HG03280 (cell line): ENCODE measurements around the gene IL18R1.
"Not testable (repeated sequence)": the region's sequence is repeated elsewhere in the genome, so short reads cannot be mapped to it uniquely, and the experiment has no call there.

Source experiments
- ATAC-seq: cut with Tn5 transposase; IDR thresholded peaks from one replicate; pipeline ENCODE4 v1.9.1; 2021; ENCODE audit warnings: mild to moderate bottlenecking, moderate library complexity; ENCODE audit not compliant: unreplicated experiment

Gene IL18R1

GRCh38 chr2:102355526-102356380 is at the start of gene IL18R1:
Gene IL18R1, plus strand, starts transcription at chr2:102355796. Its CDS starts 6,865 bp downstream, at chr2:102362661.
- peak; percentile 89 for ATAC-seq

GRCh38 chr2:102306125-102306524 is 49.5 kb upstream of the IL18R1 start:
- ATAC-seq = no peak

- no peak for ATAC-seq
Observed at GRCh38 chr2:102310964-102311640, 44.5 kb upstream of the IL18R1 start, which contains the start of gene IL1RL1. Gene IL1RL1, plus strand, starts transcription at chr2:102311563. Its CDS starts 26,702 bp downstream, at chr2:102338265.

- no peak for ATAC-seq
Observed at GRCh38 chr2:102313025-102313424, 42.6 kb upstream of the IL18R1 start.

- ATAC-seq = no peak
Observed at GRCh38 chr2:102313471-102313870, 42.1 kb upstream of the IL18R1 start.

GRCh38 chr2:102313950-102314349 is 41.6 kb upstream of the IL18R1 start:
- ATAC-seq = no peak

- no peak for ATAC-seq
Observed at GRCh38 chr2:102315921-102316320, 39.7 kb upstream of the IL18R1 start.

GRCh38 chr2:102317715-102318114 is 37.9 kb upstream of the IL18R1 start:
- ATAC-seq = no peak

- ATAC-seq = no peak
Observed at GRCh38 chr2:102318437-102318836, 37.2 kb upstream of the IL18R1 start.

- ATAC-seq = no peak
Observed at GRCh38 chr2:102321941-102322719, 33.5 kb upstream of the IL18R1 start.

GRCh38 chr2:102324914-102325313 is 30.7 kb upstream of the IL18R1 start:
- ATAC-seq = not testable (repeated sequence)

- ATAC-seq = no peak
Observed at GRCh38 chr2:102331311-102331980, 24.1 kb upstream of the IL18R1 start.

- no peak for ATAC-seq
Observed at GRCh38 chr2:102334486-102334885, 21.1 kb upstream of the IL18R1 start.

- ATAC-seq = no peak
Observed at GRCh38 chr2:102335871-102336366, 19.7 kb upstream of the IL18R1 start.

- no peak for ATAC-seq
Observed at GRCh38 chr2:102336502-102336945, 19.1 kb upstream of the IL18R1 start.

- no peak for ATAC-seq
Observed at GRCh38 chr2:102337012-102337411, 18.6 kb upstream of the IL18R1 start.

- no peak for ATAC-seq
Observed at GRCh38 chr2:102337481-102338386, 17.9 kb upstream of the IL18R1 start.

- no peak for ATAC-seq
Observed at GRCh38 chr2:102340778-102341177, 14.8 kb upstream of the IL18R1 start.

GRCh38 chr2:102342888-102343287 is 12.7 kb upstream of the IL18R1 start:
- no peak for ATAC-seq
